T-helper 17 cell (primary cell): ENCODE measurements around the gene GEMIN8. TPM values are rescaled to one million over a fixed set of nuclear protein-coding genes. Genes with fewer than 3 reads are reported as not detected.

Experiments
- ATAC-seq: fragments of 150-1000 bp; cut with Tn5 transposase; 2 replicates; pipeline ENCODE4 v1.10.0; 2021; ENCODE audit warnings: mild to moderate bottlenecking, moderate library complexity
- DNase-seq, 3 donors: peaks; one replicate each; pipeline versions ENCODE4 v3.0.0 to v3.0.0-alpha.2; 2020 to 2021
- H3K9me3 ChIP-seq: one replicate; pipeline ENCODE4 v1.7.0; 2013; ENCODE audit warnings: low read length, mild to moderate bottlenecking; ENCODE audit not compliant: control insufficient read depth, poor library complexity, severe bottlenecking
- H3K27ac Mint-ChIP-seq: one replicate; pipeline ENCODE4 v1.8.0; 2022; ENCODE audit warnings: mild to moderate bottlenecking, moderate library complexity, mixed read lengths
- H3K27me3 Mint-ChIP-seq: one replicate; pipeline ENCODE4 v1.8.0; 2022; ENCODE audit warnings: mixed read lengths
- H3K36me3 Mint-ChIP-seq: one replicate; pipeline ENCODE4 v1.8.0; 2022; ENCODE audit warnings: low read depth, mixed read lengths
- H3K4me1 Mint-ChIP-seq: one replicate; pipeline ENCODE4 v1.8.0; 2022; ENCODE audit warnings: mild to moderate bottlenecking, mixed read lengths
- H3K4me3 Mint-ChIP-seq: one replicate; pipeline ENCODE4 v1.8.0; 2022; ENCODE audit warnings: mild to moderate bottlenecking, moderate library complexity, mixed read lengths
- total RNA-seq, 4 donors: library from RNA in 2 of 4; stranded (reverse) in 2 of 4; gene quantifications; one replicate each; pipeline ENCODE4 v1.2.3 and lab custom pipeline; 2022 to 2026

GEMIN8 gene
- total RNA-seq, 2 donors from 2014 or later = 16.4 to 16.8 TPM

DNA sequence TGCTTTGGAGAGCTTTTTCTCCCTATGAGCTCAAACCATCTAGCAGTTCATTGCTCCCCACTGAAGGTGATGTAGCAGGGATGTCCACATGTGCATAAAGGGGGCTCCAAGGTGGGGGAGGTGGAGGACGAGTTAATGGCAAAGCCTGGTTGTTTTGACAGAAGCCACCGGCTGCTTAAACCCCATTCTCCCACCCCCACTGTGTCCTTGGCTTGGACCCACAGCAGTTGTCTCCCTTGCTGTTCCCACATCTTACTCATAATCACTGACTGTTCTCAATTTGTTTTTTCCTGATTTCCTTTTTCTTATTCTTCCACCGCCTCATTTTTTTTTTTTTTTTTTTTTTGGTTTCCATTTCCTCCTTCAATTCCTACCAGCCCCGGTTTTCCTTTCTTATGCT lies 72.7 kb downstream of the GEMIN8 start:
- no peak for ATAC-seq
- Mint-ChIP-seq H3K27me3 (peaks cover 5% of the 10 kb centered on the region), H3K27ac (no peak overlapping the region), H3K4me1 (peaks cover 3% of the 10 kb centered on the region), H3K36me3 (peaks cover 2% of the 10 kb centered on the region), H3K4me3 (no peak overlapping the region)
- no peak for DNase-seq
- H3K9me3 ChIP-seq = no peaks in the 10 kb centered on the region

Other genes with a start within 250 kb of the GEMIN8 start
- not detected for gene GPM6B, start 212.8 kb downstream of the GEMIN8 start, total RNA-seq